A549 treated with AZD9567 at 1 μM for 4 hours (cell line): ENCODE measurements around the gene GOLGA2. TPM values are rescaled to one million over a fixed set of nuclear protein-coding genes. Genes with fewer than 3 reads are reported as not detected.

Experiments used
- total RNA-seq: library from RNA; stranded (reverse); fragments of 200-300 nt; extraction: Qiagen RNA extraction; gene quantifications from 5 replicates; pipeline ENCODE4 v1.2.3, GENCODE V29; 2022; ENCODE audit not compliant: insufficient read depth

Gene GOLGA2
- total RNA-seq: 39.6 to 53.2 TPM (median 47.6 TPM) in 5 replicates

GRCh38 chr9:128275198-128276007 lies at the start of gene GOLGA2:
GOLGA2 (minus strand) TSS chr9:128276007; CDS start chr9:128275976, 31 bp downstream.

DNA sequence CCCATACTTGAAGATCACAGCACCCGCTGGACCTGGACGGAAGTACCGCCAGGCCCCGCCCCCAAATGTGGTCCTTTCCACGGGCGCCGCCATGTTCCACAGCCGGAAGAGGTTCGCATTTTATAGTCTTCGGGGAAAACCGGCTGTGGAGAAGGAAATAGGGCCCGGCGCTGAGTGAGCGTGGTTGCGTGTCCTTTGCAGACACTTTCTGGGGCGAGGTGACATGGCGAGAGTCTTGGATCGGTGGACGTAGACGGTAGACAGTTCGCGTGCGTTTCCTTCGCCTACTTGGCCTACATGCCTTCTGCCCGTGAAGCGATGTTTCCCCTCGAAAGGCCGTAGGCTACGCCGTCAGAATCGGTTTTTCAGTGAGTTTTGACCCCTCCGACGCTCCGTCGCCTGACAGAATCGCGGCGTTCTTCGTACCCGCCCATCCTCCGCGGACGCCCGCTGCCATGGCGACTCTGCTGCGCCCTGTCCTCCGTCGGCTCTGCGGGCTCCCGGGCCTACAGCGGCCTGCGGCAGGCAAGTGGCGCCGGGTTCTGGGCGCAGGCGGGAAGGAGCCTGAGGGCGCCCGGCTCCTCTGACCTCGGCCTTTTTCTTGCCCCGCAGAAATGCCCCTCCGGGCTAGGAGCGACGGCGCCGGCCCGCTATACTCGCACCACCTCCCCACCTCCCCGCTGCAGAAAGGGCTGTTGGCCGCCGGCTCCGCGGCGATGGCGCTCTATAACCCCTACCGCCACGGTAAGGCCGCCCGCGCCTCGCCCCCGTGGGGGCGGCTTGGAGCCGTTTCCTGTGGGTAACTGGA lies 46.8 kb upstream of the GOLGA2 start, which contains the start of the genes COQ4 and TRUB2:
TSS of gene COQ4 (plus strand) at position 436 of the 808 bp plus-strand sequence. CDS start at position 456, 20 bp downstream.
TSS of gene TRUB2 (minus strand) at position 44 of the 808 bp plus-strand sequence. CDS start at position 5, 39 bp downstream.

GRCh38 chr9:128276008-128276573 lies 284 bp upstream of the GOLGA2 start, which contains the start of gene SWI5:
SWI5 (plus strand) TSS chr9:128276276.

Other genes with a start within 250 kb of the GOLGA2 start
- gene NAIF1, start 208.7 kb downstream of the GOLGA2 start, total RNA-seq: 2.6 to 6.8 TPM (median 6.1 TPM) in 5 replicates
- 5.6 to 9.4 TPM (median 8.3 TPM) in 5 replicates for gene SLC25A25, start 207.8 kb downstream of the GOLGA2 start, total RNA-seq
- 75.3 to 103 TPM (median 98.9 TPM) in 5 replicates for gene PTGES2, start 148.3 kb downstream of the GOLGA2 start, total RNA-seq
- 2.9 to 6.8 TPM (median 3.9 TPM) in 5 replicates for gene LCN2, start 126.6 kb downstream of the GOLGA2 start, total RNA-seq
- gene BBLN, start 115.7 kb downstream of the GOLGA2 start, total RNA-seq: 47.1 to 75.1 TPM (median 62.3 TPM) in 5 replicates
- gene CIZ1, start 84.4 kb downstream of the GOLGA2 start, total RNA-seq: 67.2 to 92.6 TPM (median 81.2 TPM) in 5 replicates
- gene DNM1, start 72.6 kb downstream of the GOLGA2 start, total RNA-seq: 80.2 to 85.7 TPM (median 83.0 TPM) in 5 replicates
- gene SWI5, start 269 bp upstream of the GOLGA2 start, total RNA-seq: 36.3 to 45.7 TPM (median 44.4 TPM) in 5 replicates
- gene TRUB2, start 46.4 kb upstream of the GOLGA2 start, total RNA-seq: 35.5 to 51.7 TPM (median 48.0 TPM) in 5 replicates
- 57.5 to 66.0 TPM (median 60.2 TPM) in 5 replicates for gene COQ4, start 46.8 kb upstream of the GOLGA2 start, total RNA-seq
- gene SLC27A4, start 64.5 kb upstream of the GOLGA2 start, total RNA-seq: 37.7 to 51.0 TPM (median 46.1 TPM) in 5 replicates
- gene URM1, start 95.4 kb upstream of the GOLGA2 start, total RNA-seq: 77.4 to 87.0 TPM (median 80.7 TPM) in 5 replicates
- 36.6 to 40.1 TPM (median 37.5 TPM) in 5 replicates for gene CERCAM, start 144.8 kb upstream of the GOLGA2 start, total RNA-seq
- 26.3 to 30.4 TPM (median 27.3 TPM) in 5 replicates for gene ODF2, start 180.0 kb upstream of the GOLGA2 start, total RNA-seq
- gene GLE1, start 228.7 kb upstream of the GOLGA2 start, total RNA-seq: 30.0 to 35.5 TPM (median 30.7 TPM) in 5 replicates